K562 (cell line): Measurements from ENCODE around the gene CCDC167. TPM values are rescaled to one million over a fixed set of nuclear protein-coding genes. Genes with fewer than 3 reads are reported as not detected.

ENCODE experiments used
- ATAC-seq: fragments of 200-7000 bp; cut with Tn5 transposase; 3 replicates; pipeline ENCODE4 v1.9.1; 2020; ENCODE audit warnings: moderate library complexity
- BruUV-seq: library from RNA; stranded (reverse); fragments of 400-500 nt; replicated peaks from 2 replicates; lab custom pipeline; 2021; lab: Mats Ljungman, UMichigan
- CTCF ChIA-PET: fragments of 300-600 bp; formaldehyde crosslinking; extraction: SDS; loops from one replicate; lab custom pipeline; 2021; ENCODE audit warnings: low intra/inter-chr PET ratio; lab: Yijun Ruan, JAX
- POLR2A ChIA-PET: fragments of 300-600, 350-650 bp; sonication (Branson Sonifier 250); formaldehyde crosslinking; extraction: SDS; loops from one replicate; lab custom pipeline; 2021; ENCODE audit warnings: antibody characterized with exemption, inconsistent platforms; lab: Yijun Ruan, JAX
- DNase-seq, 4 experiments: peaks; one replicate each; pipeline versions ENCODE4 v3.0.0 to v3.0.0-alpha.2; 2011 to 2018; ENCODE audit warnings: low spot score in 3 of 4, mixed read lengths in 3 of 4; ENCODE audit errors: extremely low read depth in 1 of 4
- FAIRE-seq: peaks from 2 replicates; lab custom pipeline; 2011; peaks lifted over from hg19 to GRCh38; lab: Jason Lieb, UNC
- H2AFZ ChIP-seq: 2 replicates; pipeline ENCODE4 v1.6.0; 2011; ENCODE audit warnings: low read depth, low read length, control low read depth, inconsistent platforms
- H3K27ac ChIP-seq: fragments of 200-600 bp; 3 replicates; pipeline ENCODE4 v1.8.0; 2011; ENCODE audit warnings: low read depth, mild to moderate bottlenecking, control low read depth, inconsistent platforms, low read length, moderate library complexity, mixed read lengths; ENCODE audit errors: extremely low read depth
- H3K27me3 ChIP-seq, 2 experiments: fragments of 300-600 bp in 1 of 2; 2 replicates in 1 of 2; 3 replicates in 1 of 2; pipeline versions ENCODE4 v1.6.0 to v1.8.0; 2011; ENCODE audit warnings: inconsistent platforms in 2 of 2, low read length in 2 of 2, mild to moderate bottlenecking in 1 of 2, mixed read lengths in 1 of 2, moderate library complexity in 1 of 2; ENCODE audit not compliant: control insufficient read depth in 2 of 2, insufficient read depth in 2 of 2
- H3K36me3 ChIP-seq: fragments of 300-600 bp; 3 replicates; pipeline ENCODE4 v1.8.0; 2011; ENCODE audit warnings: mild to moderate bottlenecking, low read length, inconsistent platforms; ENCODE audit not compliant: control insufficient read depth, insufficient read depth
- H3K4me1 ChIP-seq, 2 experiments: fragments of 200-600 bp in 1 of 2; replicated peaks in 1 of 2; 2 replicates in 1 of 2; 3 replicates in 1 of 2; pipeline versions ENCODE4 v1.5.1 to v1.8.0; 2011; ENCODE audit warnings: inconsistent platforms in 2 of 2, low read length in 2 of 2, mild to moderate bottlenecking in 1 of 2, mixed read lengths in 1 of 2, moderate library complexity in 1 of 2; ENCODE audit not compliant: control insufficient read depth in 2 of 2, insufficient read depth in 2 of 2
- H3K4me2 ChIP-seq: 2 replicates; pipeline ENCODE4 v1.6.1; 2011; ENCODE audit warnings: low read length, control low read depth, inconsistent platforms, mixed read lengths; ENCODE audit not compliant: insufficient read depth
- H3K4me3 ChIP-seq: fragments of 200-600 bp; sonication (generic), shearing (Covaris generic); 2 replicates; pipeline ENCODE4 v1.5.1; 2016; ENCODE audit warnings: control low read depth, inconsistent platforms
- H3K79me2 ChIP-seq: fragments of 200-600 bp; 3 replicates; pipeline ENCODE4 v1.8.0; 2011; ENCODE audit warnings: low read length, inconsistent platforms; ENCODE audit not compliant: control insufficient read depth, insufficient read depth
- H3K9ac ChIP-seq, 2 experiments: 2 replicates each; pipeline versions ENCODE4 v1.6.0 to v1.6.1; 2011; ENCODE audit warnings: low read depth in 2 of 2, low read length in 2 of 2, control low read depth in 1 of 2, inconsistent platforms in 1 of 2, mild to moderate bottlenecking in 1 of 2, mixed read lengths in 1 of 2; ENCODE audit not compliant: insufficient read depth in 1 of 2
- H3K9me1 ChIP-seq: one replicate; pipeline ENCODE4 v1.6.0; 2011; ENCODE audit warnings: inconsistent platforms, mild to moderate bottlenecking, low read length, moderate library complexity; ENCODE audit not compliant: control insufficient read depth, insufficient read depth
- H3K9me3 ChIP-seq: replicated peaks from 2 replicates; pipeline ENCODE4 v1.5.1; 2011; ENCODE audit warnings: low read depth, low read length, inconsistent platforms; ENCODE audit not compliant: control insufficient read depth, insufficient read depth
- H4K20me1 ChIP-seq: replicated peaks from 2 replicates; pipeline ENCODE4 v1.6.1; 2011; ENCODE audit warnings: low read length, inconsistent platforms, mixed read lengths; ENCODE audit not compliant: control insufficient read depth, insufficient read depth
- GABPA ChIP-seq: fragments of 200-800 bp; sonication (Bioruptor generic); conservative IDR thresholded peaks from 2 replicates; pipeline ENCODE4 v1.6.1; 2016; ENCODE audit warnings: low read depth, missing genetic modification characterization, missing compliant biosample characterization
- NFIC ChIP-seq: fragments of 450-650 bp; IDR thresholded peaks from 2 replicates; pipeline ENCODE4 v1.6.1; 2017; ENCODE audit warnings: mild to moderate bottlenecking, inconsistent platforms
- POLR2G ChIP-seq: fragments of 200-400 bp; formaldehyde crosslinking; IDR thresholded peaks from 2 replicates; pipeline ENCODE4 v1.6.1; 2017; ENCODE audit warnings: low read depth, mild to moderate bottlenecking, antibody characterized with exemption, low read length, moderate library complexity
- RAD21 ChIP-seq, 2 experiments: fragments of 250-450 bp in 1 of 2; fragments of 450-650 bp in 1 of 2; sonication (Bioruptor Pico) in 1 of 2; formaldehyde crosslinking in 1 of 2; IDR thresholded peaks in 1 of 2; conservative IDR thresholded peaks in 1 of 2; 2 replicates each; pipeline versions ENCODE4 v1.4.0 to v1.8.0; 2020 to 2022; ENCODE audit warnings: mild to moderate bottlenecking in 2 of 2, moderate library complexity in 1 of 2
- ZKSCAN1 ChIP-seq: fragments of 150-350 bp; IDR thresholded peaks from 2 replicates; pipeline ENCODE4 v1.6.1; 2016; ENCODE audit warnings: low read depth, low read length
- ZNF146 ChIP-seq: IDR thresholded peaks from one replicate; pipeline ENCODE4 v1.6.1; 2018; ENCODE audit warnings: missing compliant biosample characterization; ENCODE audit not compliant: unreplicated experiment
- ZNF165 ChIP-seq: fragments of 250-450 bp; sonication (Bioruptor Pico); IDR thresholded peaks from 2 replicates; pipeline ENCODE4 v1.4.0; 2020; ENCODE audit warnings: borderline replicate concordance
- ZNF41 ChIP-seq: fragments of 250-450 bp; sonication (Bioruptor Pico); conservative IDR thresholded peaks from 2 replicates; pipeline ENCODE4 v1.4.0; 2020; ENCODE audit warnings: mild to moderate bottlenecking
- WGBS: fragments of 100-300 bp; shearing (Covaris generic); methylation state at CpG from one replicate; pipeline ENCODE4 v1.1.6; 2016; ENCODE audit warnings: low coverage, mixed read lengths; ENCODE audit not compliant: insufficient coverage; ENCODE audit errors: missing lambda C conversion rate; 5-methylcytosine and 5-hydroxymethylcytosine counted together
- in situ Hi-C: fragments of 300-500 bp; cut with MboI; formaldehyde crosslinking; loops from 4 replicates; pipeline ENCODE4 v1.15.0; 2018; ENCODE audit warnings: inconsistent platforms, mixed read lengths
- intact Hi-C: fragments of 100-400 bp; cut with micrococcal nuclease; formaldehyde crosslinking; loops from 2 replicates; pipeline ENCODE4 v1.14.2; 2022
- polyA plus RNA-seq, 8 experiments: library from polyadenylated mRNA; depleted of rRNA in 4 of 8; stranded (reverse) in 5 of 8; unstranded in 3 of 8; fragments of >200 nt; fragmentation: Nextera tagmentation in 2 of 8; fragmentation: Illumina TruSeq in 1 of 8; extraction: Ambion mirVana in 2 of 8; extraction: Trizol in 1 of 8; gene quantifications; 2 replicates each; pipeline versions ENCODE4 v1.2.1 to v1.2.3, GENCODE V29; 2011 to 2014; ENCODE audit warnings: inconsistent platforms in 1 of 8, missing spikeins in 1 of 8
- total RNA-seq, 7 experiments: library from RNA; depleted of rRNA in 6 of 7; stranded (reverse); fragments of >200 nt in 6 of 7; fragmentation: Illumina TruSeq in 2 of 7; extraction: Trizol in 2 of 7; gene quantifications; 2 replicates each; pipeline versions ENCODE4 v1.2.1 to v1.2.3, GENCODE V29; 2011 to 2021; ENCODE audit warnings: low replicate concordance in 1 of 7
- TF ChIP-seq, protein P1 (sequence below), 3 experiments: IDR thresholded peaks in 2 of 3; conservative IDR thresholded peaks in 1 of 3; 2 replicates each; pipeline ENCODE4 v1.5.1; 2011 to 2012; ENCODE audit warnings: low read length in 3 of 3, mild to moderate bottlenecking in 3 of 3, control low read depth in 2 of 3, improper control_type of control experiment in 1 of 3, inconsistent platforms in 1 of 3, low read depth in 1 of 3, mixed read lengths in 1 of 3, moderate library complexity in 1 of 3; ENCODE audit not compliant: insufficient read depth in 2 of 3
- TF ChIP-seq, protein P2 (sequence below), 2 experiments: fragments of 450-650 bp; formaldehyde crosslinking in 1 of 2; IDR thresholded peaks; 2 replicates each; pipeline versions ENCODE4 v1.4.0 to v1.6.1; 2014 to 2020; ENCODE audit warnings: mild to moderate bottlenecking in 2 of 2, borderline replicate concordance in 1 of 2, low read depth in 1 of 2

Gene CCDC167
- total and polyA plus RNA-seq, 9 of the 15 experiments (the other 6 are each of a cell fraction or from before 2014, with no cell fraction given): 26.0 to 114 (median 45.2) TPM

DNA sequence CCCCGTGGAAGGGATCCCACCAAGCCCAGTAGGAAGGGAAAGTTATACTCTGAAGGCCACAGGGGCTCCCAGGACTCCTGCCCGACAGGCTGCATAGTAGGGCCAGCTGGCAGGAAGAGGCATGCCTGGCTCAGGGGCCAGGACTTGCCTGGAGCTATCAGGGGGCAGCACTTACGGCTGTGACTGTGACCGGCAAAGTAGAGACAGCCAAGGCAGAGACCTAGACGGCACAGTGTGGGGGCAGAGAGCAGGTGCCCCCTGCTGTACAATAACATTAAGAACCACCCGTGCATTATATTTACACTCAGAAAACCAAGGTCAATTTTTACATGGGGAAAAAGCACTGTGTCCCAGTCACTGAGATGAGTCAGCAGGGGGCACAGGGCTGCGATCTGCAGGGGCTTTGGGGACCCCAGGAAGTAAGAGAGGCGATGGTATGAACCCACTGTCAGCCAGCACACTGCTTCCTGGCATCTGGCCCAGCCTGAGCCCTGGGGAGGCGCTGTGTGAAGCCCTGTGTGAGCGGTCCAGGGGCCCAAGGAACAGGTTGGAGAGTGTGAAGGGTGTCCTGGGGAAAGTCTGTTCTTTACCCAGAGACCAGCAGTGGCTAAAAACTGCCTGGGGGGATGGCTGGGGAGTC, 9.9 kb downstream of the CCDC167 start:
- ChIA-PET POLR2A (interaction anchor here (0.6 kb wide), 1 partner anchor 110 kb away, joined by 3 read pairs; no protein-coding TSS in a partner anchor), CTCF (interaction anchor here (0.6 kb wide), 1 partner anchor 312 kb away, joined by 3 read pairs; no protein-coding TSS in a partner anchor)
- 43% methylated on average over 10 of the region's 10 CpGs for WGBS
- ATAC-seq (peak; percentile 55), DNase-seq (peak in 2 of 4 experiments; percentile 50 to 51), FAIRE-seq (no peak)
- Histone ChIP-seq H3K9me3 (no peaks in the 10 kb centered on the region), H3K4me2 (no peak overlapping the region), H3K4me3 (no peak overlapping the region), H3K27ac (no peak overlapping the region), H2AFZ (no peak overlapping the region), H3K36me3 (no peaks in the 10 kb centered on the region; the same call in 2 of the 3 replicates), H3K4me1 (peaks cover 6 to 29% of the 10 kb centered on the region in 2 experiments; a peak in 4 of 5 replicates), H3K9ac (peak overlapping the region in 1 of 2 experiments; percentile 46; a peak in 2 of 4 replicates), H3K79me2 (no peaks in the 10 kb centered on the region), H3K9me1 (no peaks in the 10 kb centered on the region), H3K27me3 (no peaks in the 10 kb centered on the region), H4K20me1 (peaks cover 18% of the 10 kb centered on the region; the same call in 1 of the 2 replicates)
- no TSS peak for BruUV-seq
- intact Hi-C loops (loop anchor here (5.0 to 10.0 kb wide), 2 partner anchors 163 to 465 kb away; no protein-coding TSS in a partner anchor), in situ Hi-C loops (no loop called here)
- TF ChIP-seq RAD21 (CRISPR knock-in tag; conservative IDR thresholded peaks at IDR 0.05 in 1 of 2, IDR thresholded peaks at IDR 0.05 in 1 of 2) (peak in 1 of 2 experiments; percentile 37; a peak in 1 of 4 replicates), ZNF146 (CRISPR knock-in tag) (no peak), ZNF41 (CRISPR knock-in tag) (no peak), ZKSCAN1 (peak; percentile 58; the same call in 1 of the 2 replicates), GABPA (no peak), ZNF165 (CRISPR knock-in tag) (no peak), POLR2G (peak; percentile 40; the same call in 1 of the 2 replicates), NFIC (peak; percentile 66)
- TF ChIP-seq, protein P1, sequence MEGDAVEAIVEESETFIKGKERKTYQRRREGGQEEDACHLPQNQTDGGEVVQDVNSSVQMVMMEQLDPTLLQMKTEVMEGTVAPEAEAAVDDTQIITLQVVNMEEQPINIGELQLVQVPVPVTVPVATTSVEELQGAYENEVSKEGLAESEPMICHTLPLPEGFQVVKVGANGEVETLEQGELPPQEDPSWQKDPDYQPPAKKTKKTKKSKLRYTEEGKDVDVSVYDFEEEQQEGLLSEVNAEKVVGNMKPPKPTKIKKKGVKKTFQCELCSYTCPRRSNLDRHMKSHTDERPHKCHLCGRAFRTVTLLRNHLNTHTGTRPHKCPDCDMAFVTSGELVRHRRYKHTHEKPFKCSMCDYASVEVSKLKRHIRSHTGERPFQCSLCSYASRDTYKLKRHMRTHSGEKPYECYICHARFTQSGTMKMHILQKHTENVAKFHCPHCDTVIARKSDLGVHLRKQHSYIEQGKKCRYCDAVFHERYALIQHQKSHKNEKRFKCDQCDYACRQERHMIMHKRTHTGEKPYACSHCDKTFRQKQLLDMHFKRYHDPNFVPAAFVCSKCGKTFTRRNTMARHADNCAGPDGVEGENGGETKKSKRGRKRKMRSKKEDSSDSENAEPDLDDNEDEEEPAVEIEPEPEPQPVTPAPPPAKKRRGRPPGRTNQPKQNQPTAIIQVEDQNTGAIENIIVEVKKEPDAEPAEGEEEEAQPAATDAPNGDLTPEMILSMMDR (IDR thresholded peaks at IDR 0.05 in 2 of 3, conservative IDR thresholded peaks at IDR 0.05 in 1 of 3; ENCODE audit: insufficient read depth in 2 of 3, low read depth in 1 of 3, low read length in 3 of 3): peak; percentile 41 to 49 (median 48); a peak in 5 of 6 replicates
- TF ChIP-seq, protein P2, sequence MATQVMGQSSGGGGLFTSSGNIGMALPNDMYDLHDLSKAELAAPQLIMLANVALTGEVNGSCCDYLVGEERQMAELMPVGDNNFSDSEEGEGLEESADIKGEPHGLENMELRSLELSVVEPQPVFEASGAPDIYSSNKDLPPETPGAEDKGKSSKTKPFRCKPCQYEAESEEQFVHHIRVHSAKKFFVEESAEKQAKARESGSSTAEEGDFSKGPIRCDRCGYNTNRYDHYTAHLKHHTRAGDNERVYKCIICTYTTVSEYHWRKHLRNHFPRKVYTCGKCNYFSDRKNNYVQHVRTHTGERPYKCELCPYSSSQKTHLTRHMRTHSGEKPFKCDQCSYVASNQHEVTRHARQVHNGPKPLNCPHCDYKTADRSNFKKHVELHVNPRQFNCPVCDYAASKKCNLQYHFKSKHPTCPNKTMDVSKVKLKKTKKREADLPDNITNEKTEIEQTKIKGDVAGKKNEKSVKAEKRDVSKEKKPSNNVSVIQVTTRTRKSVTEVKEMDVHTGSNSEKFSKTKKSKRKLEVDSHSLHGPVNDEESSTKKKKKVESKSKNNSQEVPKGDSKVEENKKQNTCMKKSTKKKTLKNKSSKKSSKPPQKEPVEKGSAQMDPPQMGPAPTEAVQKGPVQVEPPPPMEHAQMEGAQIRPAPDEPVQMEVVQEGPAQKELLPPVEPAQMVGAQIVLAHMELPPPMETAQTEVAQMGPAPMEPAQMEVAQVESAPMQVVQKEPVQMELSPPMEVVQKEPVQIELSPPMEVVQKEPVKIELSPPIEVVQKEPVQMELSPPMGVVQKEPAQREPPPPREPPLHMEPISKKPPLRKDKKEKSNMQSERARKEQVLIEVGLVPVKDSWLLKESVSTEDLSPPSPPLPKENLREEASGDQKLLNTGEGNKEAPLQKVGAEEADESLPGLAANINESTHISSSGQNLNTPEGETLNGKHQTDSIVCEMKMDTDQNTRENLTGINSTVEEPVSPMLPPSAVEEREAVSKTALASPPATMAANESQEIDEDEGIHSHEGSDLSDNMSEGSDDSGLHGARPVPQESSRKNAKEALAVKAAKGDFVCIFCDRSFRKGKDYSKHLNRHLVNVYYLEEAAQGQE (IDR thresholded peaks at IDR 0.05; ENCODE audit: borderline replicate concordance): peak; percentile 23; the same call in 1 of the 2 replicates
- TF ChIP-seq, protein P2 (CRISPR knock-in tag; IDR thresholded peaks at IDR 0.05; ENCODE audit: low read depth): no peak
